Activated naive CD8-positive, alpha-beta T cell (primary cell): Measurements from ENCODE around the gene DHX16.

Source experiments
- H3K27ac Mint-ChIP-seq: one replicate; pipeline ENCODE4 v1.8.0; 2021; ENCODE audit warnings: mixed read lengths
- H3K27me3 Mint-ChIP-seq: one replicate; pipeline ENCODE4 v1.8.0; 2021; ENCODE audit warnings: mixed read lengths
- H3K36me3 Mint-ChIP-seq: one replicate; pipeline ENCODE4 v1.8.0; 2021; ENCODE audit warnings: mixed read lengths
- H3K4me1 Mint-ChIP-seq: one replicate; pipeline ENCODE4 v1.8.0; 2021; ENCODE audit warnings: low read depth, mixed read lengths
- H3K4me3 Mint-ChIP-seq: one replicate; pipeline ENCODE4 v1.8.0; 2021; ENCODE audit warnings: mild to moderate bottlenecking, mixed read lengths
- H3K9me3 Mint-ChIP-seq: one replicate; pipeline ENCODE4 v1.8.0; 2021; ENCODE audit warnings: low read depth, mixed read lengths

Gene DHX16

DNA sequence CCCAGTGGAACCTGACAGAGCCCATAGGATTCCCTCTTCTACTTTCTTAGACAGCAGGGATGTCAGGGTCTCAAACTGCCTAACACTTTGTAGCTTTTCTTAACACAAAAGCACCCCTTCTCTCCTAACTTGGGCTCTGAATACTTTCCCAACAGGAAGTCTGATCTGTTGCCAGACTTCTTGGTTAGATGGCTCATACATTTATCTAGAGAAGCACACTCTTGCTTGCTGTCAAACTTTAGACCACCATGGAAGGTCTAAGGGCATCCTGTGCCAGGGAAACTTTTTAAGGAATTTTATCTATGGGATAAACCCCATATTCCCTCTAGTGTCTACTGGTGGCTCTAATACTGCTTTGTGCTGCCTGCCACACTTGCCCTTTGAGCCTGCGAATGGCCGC is 29.1 kb downstream of the DHX16 start:
- H3K4me1 Mint-ChIP-seq = peaks cover 42% of the 10 kb centered on the region
- H3K9me3 Mint-ChIP-seq = no peaks in the 10 kb centered on the region
- no peaks in the 10 kb centered on the region for H3K27me3 Mint-ChIP-seq
- H3K27ac Mint-ChIP-seq = peak overlapping the region; percentile 16
- H3K4me3 Mint-ChIP-seq = no peak overlapping the region
- peaks cover 7% of the 10 kb centered on the region for H3K36me3 Mint-ChIP-seq

GRCh38 chr6:30641048-30641447 is 31.8 kb downstream of the DHX16 start:
- Mint-ChIP-seq H3K27me3 (no peaks in the 10 kb centered on the region), H3K4me1 (peaks cover 28% of the 10 kb centered on the region), H3K4me3 (peak overlapping the region; percentile 61), H3K9me3 (no peaks in the 10 kb centered on the region), H3K36me3 (peaks cover 6% of the 10 kb centered on the region), H3K27ac (peak overlapping the region; percentile 88)

DNA sequence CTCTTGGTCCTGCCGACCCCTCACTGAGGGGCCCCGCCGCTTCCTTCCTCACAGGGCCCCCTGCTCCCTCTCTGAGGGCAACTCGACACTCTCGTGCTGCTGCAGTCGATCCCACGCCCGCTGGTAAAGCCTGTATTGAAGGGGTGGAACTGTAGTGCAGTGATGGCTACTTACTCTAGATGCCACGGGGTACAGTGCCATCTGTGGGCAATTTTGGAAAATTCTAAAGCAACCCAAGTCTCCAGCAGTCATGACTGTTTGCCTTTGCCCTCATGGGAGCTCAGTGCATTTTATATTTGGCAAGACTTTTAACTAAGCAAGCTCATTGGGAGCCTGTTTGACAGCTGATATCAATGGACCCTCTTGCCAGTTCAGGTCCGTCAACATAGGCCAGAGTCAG is 32.3 kb downstream of the DHX16 start:
- Mint-ChIP-seq H3K36me3 (peaks cover 5% of the 10 kb centered on the region), H3K27me3 (no peaks in the 10 kb centered on the region), H3K27ac (peak overlapping the region; percentile 88), H3K4me1 (peaks cover 23% of the 10 kb centered on the region), H3K4me3 (no peak overlapping the region), H3K9me3 (no peaks in the 10 kb centered on the region)

DNA sequence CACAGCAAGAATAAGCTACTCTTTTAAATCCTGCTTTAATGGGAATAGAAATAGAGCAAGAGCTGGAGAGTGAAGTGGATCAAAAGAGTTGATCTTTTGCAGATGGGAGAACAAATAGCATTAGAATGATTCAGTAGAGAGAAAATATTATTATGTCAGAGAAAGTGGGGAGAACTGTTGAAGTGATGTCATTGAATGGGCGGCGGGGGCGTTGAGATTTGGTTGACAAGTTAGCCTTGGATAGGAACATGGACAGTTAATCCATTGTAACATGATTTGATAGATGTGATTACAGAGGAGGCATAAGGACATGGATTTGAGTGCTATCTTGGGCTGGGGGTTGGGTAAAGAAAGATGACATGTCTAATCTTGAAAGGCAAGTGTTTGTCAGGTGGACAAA is 37.0 kb downstream of the DHX16 start:
- H3K27me3 Mint-ChIP-seq = no peaks in the 10 kb centered on the region
- peaks cover 11% of the 10 kb centered on the region for H3K36me3 Mint-ChIP-seq
- H3K4me3 Mint-ChIP-seq = no peak overlapping the region

GRCh38 chr6:30626484-30627366 is 46.1 kb downstream of the DHX16 start, which contains the start of gene ATAT1:
Gene ATAT1 (plus strand): TSS chr6:30626874.
- H3K27ac Mint-ChIP-seq = peak within 1 kb of the TSS; percentile 92
- peaks cover 21% of the 10 kb centered on the region for H3K4me1 Mint-ChIP-seq
- H3K9me3 Mint-ChIP-seq = no peaks in the 10 kb centered on the region
- H3K36me3 Mint-ChIP-seq = peaks cover 3% of the 10 kb centered on the region
- H3K27me3 Mint-ChIP-seq = no peaks in the 10 kb centered on the region
- peak within 1 kb of the TSS; percentile 93 for H3K4me3 Mint-ChIP-seq

More for the DNA sequence above, 37.0 kb downstream of the DHX16 start:
- H3K4me1 Mint-ChIP-seq = peaks cover 8% of the 10 kb centered on the region
- no peak overlapping the region for H3K27ac Mint-ChIP-seq
- H3K9me3 Mint-ChIP-seq = no peaks in the 10 kb centered on the region

- no peak overlapping the region for H3K4me3 Mint-ChIP-seq
- peaks cover 3% of the 10 kb centered on the region for H3K36me3 Mint-ChIP-seq
- H3K4me1 Mint-ChIP-seq = peaks cover 23% of the 10 kb centered on the region
- H3K9me3 Mint-ChIP-seq = no peaks in the 10 kb centered on the region
- no peaks in the 10 kb centered on the region for H3K27me3 Mint-ChIP-seq
- H3K27ac Mint-ChIP-seq = peak overlapping the region; percentile 92
These were observed 47.3 kb downstream of the DHX16 start for GRCh38 chr6:30625511-30625910.

- peaks cover 20% of the 10 kb centered on the region for H3K36me3 Mint-ChIP-seq
- H3K27ac Mint-ChIP-seq = peak overlapping the region; percentile 100
- no peaks in the 10 kb centered on the region for H3K27me3 Mint-ChIP-seq
- no peaks in the 10 kb centered on the region for H3K9me3 Mint-ChIP-seq
- peaks cover 21% of the 10 kb centered on the region for H3K4me1 Mint-ChIP-seq
- H3K4me3 Mint-ChIP-seq = peak overlapping the region; percentile 99
These were observed 53.2 kb downstream of the DHX16 start for GRCh38 chr6:30619561-30619960.

DNA sequence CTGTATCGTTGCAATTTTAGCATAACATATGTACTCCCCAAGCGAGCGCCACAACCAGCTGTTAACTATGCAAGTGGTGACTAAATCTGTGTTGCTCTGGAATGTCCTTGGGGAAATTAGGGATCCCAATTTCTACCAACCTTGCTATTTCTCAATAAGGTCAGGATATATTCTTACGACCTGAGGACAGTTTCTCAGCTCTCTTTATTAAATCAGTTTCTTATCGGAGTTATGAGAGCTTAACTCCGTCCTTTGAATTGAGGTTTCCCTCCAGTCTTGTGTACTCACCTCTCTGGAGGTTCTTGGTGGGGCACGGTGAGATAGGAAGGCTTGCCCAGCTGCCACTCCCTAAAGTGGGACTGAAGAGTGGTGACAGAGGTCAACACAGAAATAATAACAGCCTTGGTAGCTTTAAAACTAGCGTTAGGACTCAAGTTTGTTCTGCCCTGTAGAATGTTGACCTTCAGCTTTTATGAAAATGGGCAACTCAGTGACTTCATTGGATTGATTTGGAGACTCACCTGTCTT is 54.5 kb downstream of the DHX16 start:
- Mint-ChIP-seq H3K27ac (peak overlapping the region; percentile 100), H3K36me3 (peaks cover 26% of the 10 kb centered on the region), H3K27me3 (no peaks in the 10 kb centered on the region), H3K9me3 (no peaks in the 10 kb centered on the region), H3K4me1 (peaks cover 33% of the 10 kb centered on the region), H3K4me3 (peak overlapping the region; percentile 99)

DNA sequence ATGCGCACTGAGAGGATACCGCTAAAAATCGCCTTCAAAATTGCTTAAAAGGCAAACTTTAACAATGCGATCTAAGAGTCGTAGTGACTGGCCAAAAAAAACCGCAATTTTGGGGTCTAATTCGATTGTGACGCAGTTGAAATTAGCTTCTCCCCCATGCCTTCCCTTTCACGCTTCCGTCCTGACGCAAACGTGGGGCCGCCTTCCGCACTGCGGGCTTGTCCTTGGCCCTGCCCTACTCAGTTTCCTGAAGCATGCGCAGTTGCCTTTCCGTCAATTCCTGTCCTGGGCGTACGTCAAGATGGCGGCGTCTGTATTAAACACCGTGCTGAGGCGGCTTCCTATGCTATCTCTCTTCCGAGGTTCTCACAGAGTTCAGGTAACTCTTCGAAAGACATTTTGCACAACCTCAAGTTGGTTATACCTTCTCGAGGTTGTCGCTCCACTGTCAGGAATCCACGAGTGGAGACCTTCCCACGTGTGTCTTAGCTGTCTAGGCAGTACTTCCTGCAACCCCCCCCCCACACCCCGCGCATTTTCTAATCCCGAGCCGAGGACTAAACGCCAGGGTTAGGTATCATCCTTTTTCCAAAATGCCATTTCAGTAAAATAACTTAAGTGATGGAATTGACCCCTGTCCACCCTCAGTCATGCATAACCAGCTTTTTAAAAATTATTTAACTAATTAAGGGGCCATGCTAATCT is 55.1 kb downstream of the DHX16 start, which contains the start of gene MRPS18B:
TSS of gene MRPS18B (plus strand) at position 276 of the 705 bp plus-strand sequence. CDS start at position 302, 26 bp downstream.
- Mint-ChIP-seq H3K27me3 (no peaks in the 10 kb centered on the region), H3K36me3 (peaks cover 27% of the 10 kb centered on the region), H3K9me3 (no peaks in the 10 kb centered on the region), H3K4me1 (peaks cover 39% of the 10 kb centered on the region), H3K4me3 (peak within 1 kb of the TSS; percentile 99), H3K27ac (peak within 1 kb of the TSS; percentile 100)

GRCh38 chr6:30616811-30617564 is 55.8 kb downstream of the DHX16 start, which contains the start of gene PPP1R10:
Gene PPP1R10 (minus strand): TSS chr6:30617243. CDS start chr6:30609944, 7,299 bp downstream.
- H3K4me1 Mint-ChIP-seq = peaks cover 45% of the 10 kb centered on the region
- no peaks in the 10 kb centered on the region for H3K27me3 Mint-ChIP-seq
- H3K36me3 Mint-ChIP-seq = peaks cover 27% of the 10 kb centered on the region
- peak within 1 kb of the TSS; percentile 100 for H3K27ac Mint-ChIP-seq
- peak within 1 kb of the TSS; percentile 99 for H3K4me3 Mint-ChIP-seq
- H3K9me3 Mint-ChIP-seq = no peaks in the 10 kb centered on the region

- H3K4me1 Mint-ChIP-seq = peaks cover 52% of the 10 kb centered on the region
- H3K27me3 Mint-ChIP-seq = no peaks in the 10 kb centered on the region
- peak overlapping the region; percentile 99 for H3K4me3 Mint-ChIP-seq
- H3K27ac Mint-ChIP-seq = peak overlapping the region; percentile 100
- H3K36me3 Mint-ChIP-seq = peaks cover 27% of the 10 kb centered on the region
- no peaks in the 10 kb centered on the region for H3K9me3 Mint-ChIP-seq
These were observed 56.6 kb downstream of the DHX16 start for GRCh38 chr6:30615958-30616810.

- Mint-ChIP-seq H3K4me3 (peak overlapping the region; percentile 99), H3K27me3 (no peaks in the 10 kb centered on the region), H3K36me3 (peaks cover 27% of the 10 kb centered on the region), H3K4me1 (peaks cover 58% of the 10 kb centered on the region), H3K9me3 (no peaks in the 10 kb centered on the region), H3K27ac (peak overlapping the region; percentile 100)
These were observed 57.4 kb downstream of the DHX16 start for GRCh38 chr6:30615219-30615957.

- H3K4me1 Mint-ChIP-seq = peaks cover 64% of the 10 kb centered on the region
- no peaks in the 10 kb centered on the region for H3K9me3 Mint-ChIP-seq
- H3K27me3 Mint-ChIP-seq = no peaks in the 10 kb centered on the region
- H3K27ac Mint-ChIP-seq = peak overlapping the region; percentile 100
- peak overlapping the region; percentile 99 for H3K4me3 Mint-ChIP-seq
- peaks cover 27% of the 10 kb centered on the region for H3K36me3 Mint-ChIP-seq
These were observed 58.0 kb downstream of the DHX16 start for GRCh38 chr6:30614843-30615218.
